Natural killer cell (primary cell): Measurements from ENCODE around the gene CPLX1. TPM values are rescaled to one million over a fixed set of nuclear protein-coding genes. Genes with fewer than 3 reads are reported as not detected.

ENCODE experiments used
- ATAC-seq, 3 donors: fragments of 150-1000 bp in 2 of 3; fragments of 200-7000 bp in 1 of 3; cut with Tn5 transposase; 1 replicate in 1 of 3; 2 replicates in 2 of 3; pipeline ENCODE4 v1.10.0; 2021; ENCODE audit warnings: mild to moderate bottlenecking in 2 of 3, moderate library complexity in 2 of 3
- DNase-seq, 2 donors: peaks; one replicate each; pipeline versions ENCODE4 v3.0.0 to v3.0.0-alpha.2; 2013 to 2021; ENCODE audit warnings: mixed read lengths in 1 of 2
- H3K27ac ChIP-seq: one replicate; pipeline ENCODE4 v1.5.1; 2013; ENCODE audit warnings: mild to moderate bottlenecking, low read length
- H3K27me3 ChIP-seq: one replicate; pipeline ENCODE4 v1.6.1; 2013; ENCODE audit warnings: low read length; ENCODE audit not compliant: control insufficient read depth, insufficient read depth
- H3K36me3 ChIP-seq: one replicate; pipeline ENCODE4 v1.6.1; 2013; ENCODE audit warnings: low read length; ENCODE audit not compliant: control insufficient read depth, insufficient read depth
- H3K4me1 ChIP-seq: one replicate; pipeline ENCODE4 v1.6.1; 2013; ENCODE audit warnings: low read length; ENCODE audit not compliant: control insufficient read depth, insufficient read depth
- H3K4me3 ChIP-seq: one replicate; pipeline ENCODE4 v1.5.1; 2013; ENCODE audit warnings: low read length
- H3K9me3 ChIP-seq: one replicate; pipeline ENCODE4 v1.6.1; 2013; ENCODE audit warnings: low read length; ENCODE audit not compliant: control insufficient read depth, insufficient read depth
- H3K27ac Mint-ChIP-seq, 2 donors: one replicate each; pipeline ENCODE4 v1.8.0; 2022; ENCODE audit warnings: mild to moderate bottlenecking in 2 of 2, mixed read lengths in 2 of 2, moderate library complexity in 1 of 2
- H3K27me3 Mint-ChIP-seq, 2 donors: one replicate each; pipeline ENCODE4 v1.8.0; 2022; ENCODE audit warnings: low read depth in 2 of 2, mixed read lengths in 2 of 2
- H3K36me3 Mint-ChIP-seq: one replicate; pipeline ENCODE4 v1.8.0; 2022; ENCODE audit warnings: mixed read lengths
- H3K4me1 Mint-ChIP-seq, 2 donors: one replicate each; pipeline ENCODE4 v1.8.0; 2022; ENCODE audit warnings: mixed read lengths in 2 of 2
- H3K4me3 Mint-ChIP-seq: one replicate; pipeline ENCODE4 v1.8.0; 2022; ENCODE audit warnings: mild to moderate bottlenecking, moderate library complexity, mixed read lengths
- H3K9me3 Mint-ChIP-seq, 2 donors: one replicate each; pipeline ENCODE4 v1.8.0; 2022; ENCODE audit warnings: mixed read lengths in 2 of 2
- CTCF ChIP-seq: fragments of 200-600 bp; IDR thresholded peaks from one replicate; pipeline ENCODE4 v1.8.0; 2022; ENCODE audit warnings: antibody characterized with exemption
- WGBS: methylation state at CpG from one replicate; pipeline ENCODE4 v1.1.7; 2013; ENCODE audit warnings: missing lambda C conversion rate; ENCODE audit not compliant: insufficient coverage; 5-methylcytosine and 5-hydroxymethylcytosine counted together
- intact Hi-C: fragments of 100-400 bp; cut with micrococcal nuclease; formaldehyde crosslinking; loops from one replicate; pipeline ENCODE4 v1.14.2; 2022
- total RNA-seq, 4 donors: library from RNA; stranded (reverse); fragments of 120-200 nt in 1 of 4; gene quantifications; one replicate each; pipeline versions ENCODE4 v1.2.3 to v1.2.4, GENCODE V29; 2013 to 2022

CPLX1 gene
- total RNA-seq, 3 donors from 2014 or later (not counting 1 experiment from before 2014, with no cell fraction given), result not detected

GRCh38 chr4:797066-797465 is 28.9 kb downstream of the CPLX1 start:
- intact Hi-C loops, result no loop called here
- H3K4me3 Mint-ChIP-seq, result no peak overlapping the region
- no peak for ATAC-seq
- no peaks in the 10 kb centered on the region for H3K9me3 Mint-ChIP-seq
- no peak for DNase-seq
- TF ChIP-seq CTCF, result no peak
- Histone ChIP-seq H3K4me3 (no peak overlapping the region), H3K36me3 (no peaks in the 10 kb centered on the region), H3K4me1 (peaks cover 16% of the 10 kb centered on the region), H3K27me3 (peaks cover 25% of the 10 kb centered on the region), H3K27ac (no peak overlapping the region), H3K9me3 (no peaks in the 10 kb centered on the region)
- no peak overlapping the region for H3K27ac Mint-ChIP-seq
- peaks cover 0 to 6% of the 10 kb centered on the region in 2 donors for H3K4me1 Mint-ChIP-seq
- 81% methylated on average over 4 of the region's 4 CpGs for WGBS
- H3K27me3 Mint-ChIP-seq, result peaks cover 41 to 44% of the 10 kb centered on the region in 2 donors
- no peaks in the 10 kb centered on the region for H3K36me3 Mint-ChIP-seq

GRCh38 chr4:796206-796605 is 29.7 kb downstream of the CPLX1 start:
- WGBS, result 97% methylated on average over 17 of the region's 17 CpGs
- H3K27ac Mint-ChIP-seq, result no peak overlapping the region
- Histone ChIP-seq H3K27ac (no peak overlapping the region), H3K9me3 (no peaks in the 10 kb centered on the region), H3K27me3 (peaks cover 25% of the 10 kb centered on the region), H3K36me3 (no peaks in the 10 kb centered on the region), H3K4me3 (no peak overlapping the region), H3K4me1 (peaks cover 16% of the 10 kb centered on the region)
- peaks cover 0 to 6% of the 10 kb centered on the region in 2 donors for H3K4me1 Mint-ChIP-seq
- intact Hi-C loops, result no loop called here
- DNase-seq (no peak), ATAC-seq (no peak)
- no peaks in the 10 kb centered on the region for H3K36me3 Mint-ChIP-seq
- H3K4me3 Mint-ChIP-seq, result no peak overlapping the region
- no peak for TF ChIP-seq CTCF
- H3K27me3 Mint-ChIP-seq, result peaks cover 37 to 39% of the 10 kb centered on the region in 2 donors
- H3K9me3 Mint-ChIP-seq, result no peaks in the 10 kb centered on the region

GRCh38 chr4:795726-796119 is 30.2 kb downstream of the CPLX1 start:
- Histone ChIP-seq H3K27ac (no peak overlapping the region), H3K27me3 (peaks cover 25% of the 10 kb centered on the region), H3K4me1 (peaks cover 16% of the 10 kb centered on the region), H3K9me3 (no peaks in the 10 kb centered on the region), H3K36me3 (no peaks in the 10 kb centered on the region), H3K4me3 (no peak overlapping the region)
- H3K9me3 Mint-ChIP-seq, result no peaks in the 10 kb centered on the region
- peaks cover 0 to 6% of the 10 kb centered on the region in 2 donors for H3K4me1 Mint-ChIP-seq
- H3K27ac Mint-ChIP-seq, result no peak overlapping the region
- WGBS, result 27% methylated on average over 17 of the region's 20 CpGs
- no peak for ATAC-seq
- H3K36me3 Mint-ChIP-seq, result no peaks in the 10 kb centered on the region
- peaks cover 37 to 42% of the 10 kb centered on the region in 2 donors for H3K27me3 Mint-ChIP-seq
- no peak for TF ChIP-seq CTCF
- no peak overlapping the region for H3K4me3 Mint-ChIP-seq
- DNase-seq, result no peak
- intact Hi-C loops, result no loop called here
